Naive thymus-derived CD4-positive, alpha-beta T cell (primary cell): ENCODE measurements around the gene SORCS1. TPM values are rescaled to one million over a fixed set of nuclear protein-coding genes. Genes with fewer than 3 reads are reported as not detected.

ENCODE experiments used
- ATAC-seq: fragments of 150-1000 bp; cut with Tn5 transposase; 2 replicates; pipeline ENCODE4 v1.10.0; 2021; ENCODE audit warnings: mild to moderate bottlenecking, moderate library complexity
- CTCF ChIA-PET: fragments of 350-600 bp; sonication (Branson Sonifier 250); formaldehyde crosslinking; loops from one replicate; lab custom pipeline; 2021; ENCODE audit warnings: antibody characterized with exemption; lab: Charles Lee
- POLR2A ChIA-PET: fragments of 350-600 bp; sonication (Branson Sonifier 250); formaldehyde crosslinking; loops from one replicate; lab custom pipeline; 2021; ENCODE audit warnings: antibody characterized with exemption, inconsistent platforms; lab: Charles Lee
- DNase-seq, 9 donors: peaks; one replicate each; pipeline versions ENCODE4 v3.0.0 to v3.0.0-alpha.2; 2020 to 2022; ENCODE audit warnings: mixed read lengths in 1 of 9
- H3K27ac ChIP-seq: one replicate; pipeline ENCODE4 v1.7.0; 2013; ENCODE audit warnings: mild to moderate bottlenecking, low read depth, low read length, moderate library complexity
- H3K27me3 ChIP-seq, 2 donors: one replicate each; pipeline ENCODE4 v1.7.0; 2013; ENCODE audit warnings: low read length in 2 of 2, mild to moderate bottlenecking in 2 of 2, moderate library complexity in 2 of 2; ENCODE audit not compliant: control insufficient read depth in 2 of 2, insufficient read depth in 2 of 2
- H3K36me3 ChIP-seq, 3 experiments: 1 replicate in 2 of 3; 2 replicates in 1 of 3; pipeline ENCODE4 v1.7.0; 2013; ENCODE audit warnings: low read length in 3 of 3, mild to moderate bottlenecking in 3 of 3, moderate library complexity in 1 of 3; ENCODE audit not compliant: insufficient read depth in 3 of 3, control insufficient read depth in 2 of 3
- H3K4me1 ChIP-seq, 2 donors: one replicate each; pipeline ENCODE4 v1.7.0; 2013; ENCODE audit warnings: low read length in 2 of 2, mild to moderate bottlenecking in 2 of 2, moderate library complexity in 1 of 2; ENCODE audit not compliant: control insufficient read depth in 2 of 2, insufficient read depth in 2 of 2
- H3K4me3 ChIP-seq: 2 replicates; pipeline ENCODE4 v1.7.0; 2013; ENCODE audit warnings: mild to moderate bottlenecking, low read length
- H3K9me3 ChIP-seq, 3 experiments: 1 replicate in 2 of 3; 2 replicates in 1 of 3; pipeline ENCODE4 v1.7.0; 2013; ENCODE audit warnings: low read length in 3 of 3; ENCODE audit not compliant: control insufficient read depth in 2 of 3
- H3K27ac Mint-ChIP-seq, 9 donors: one replicate each; pipeline ENCODE4 v1.8.0; 2020 to 2022; ENCODE audit warnings: mixed read lengths in 9 of 9, mild to moderate bottlenecking in 8 of 9, moderate library complexity in 5 of 9, inconsistent platforms in 2 of 9
- H3K27me3 Mint-ChIP-seq, 5 donors: one replicate each; pipeline ENCODE4 v1.8.0; 2021 to 2022; ENCODE audit warnings: mixed read lengths in 5 of 5, mild to moderate bottlenecking in 1 of 5
- H3K36me3 Mint-ChIP-seq, 5 donors: one replicate each; pipeline ENCODE4 v1.8.0; 2020 to 2022; ENCODE audit warnings: mixed read lengths in 5 of 5, mild to moderate bottlenecking in 3 of 5, inconsistent platforms in 1 of 5
- H3K4me1 Mint-ChIP-seq, 7 donors: one replicate each; pipeline ENCODE4 v1.8.0; 2020 to 2022; ENCODE audit warnings: mixed read lengths in 7 of 7, mild to moderate bottlenecking in 3 of 7, inconsistent platforms in 1 of 7
- H3K4me3 Mint-ChIP-seq, 10 donors: one replicate each; pipeline ENCODE4 v1.8.0; 2020 to 2022; ENCODE audit warnings: mild to moderate bottlenecking in 10 of 10, mixed read lengths in 10 of 10, moderate library complexity in 6 of 10, inconsistent platforms in 2 of 10
- H3K9me3 Mint-ChIP-seq, 11 donors: one replicate each; pipeline ENCODE4 v1.8.0; 2020 to 2022; ENCODE audit warnings: mixed read lengths in 11 of 11, mild to moderate bottlenecking in 4 of 11, inconsistent platforms in 1 of 11, moderate library complexity in 1 of 11
- intact Hi-C, 2 donors: fragments of 100-400 bp; cut with micrococcal nuclease; formaldehyde crosslinking; loops; one replicate each; pipeline ENCODE4 v1.15.1; 2023
- polyA plus RNA-seq, 2 donors: library from polyadenylated mRNA; unstranded; fragments of 300-500 nt; fragmentation: Illumina TruSeq; gene quantifications; one replicate each; pipeline ENCODE4 v1.2.3, GENCODE V29; 2021
- total RNA-seq, 6 experiments: library from RNA in 5 of 6; stranded (reverse) in 5 of 6; gene quantifications; 1 replicate in 5 of 6; 2 replicates in 1 of 6; pipeline ENCODE4 v1.2.3 and lab custom pipeline; 2021 to 2026

SORCS1 gene
- total and polyA plus RNA-seq, 7 experiments from 2014 or later, result not detected

- ChIA-PET CTCF (no interaction called here), POLR2A (no interaction called here)
- Mint-ChIP-seq H3K27me3 (no peaks in the 10 kb centered on the region), H3K27ac (no peak overlapping the region), H3K4me3 (no peak overlapping the region), H3K4me1 (no peaks in the 10 kb centered on the region), H3K36me3 (no peaks in the 10 kb centered on the region), H3K9me3 (peaks cover 0 to 8% (median 4%) of the 10 kb centered on the region in 11 donors)
- no peak overlapping the region for H3K27ac ChIP-seq
- H3K36me3 ChIP-seq, result no peaks in the 10 kb centered on the region
- intact Hi-C loops, result no loop called here
- H3K9me3 ChIP-seq, result no peaks in the 10 kb centered on the region
- no peaks in the 10 kb centered on the region for H3K4me1 ChIP-seq
- DNase-seq, result no peak
- no peak overlapping the region for H3K4me3 ChIP-seq
- ATAC-seq, result no peak
- no peaks in the 10 kb centered on the region for H3K27me3 ChIP-seq
Observed at GRCh38 chr10:107094824-107095522, 69.5 kb downstream of the SORCS1 start.

- no peak overlapping the region for H3K4me3 ChIP-seq
- H3K9me3 Mint-ChIP-seq, result peaks cover 0 to 13% (median 2%) of the 10 kb centered on the region in 11 donors
- H3K36me3 ChIP-seq, result no peaks in the 10 kb centered on the region
- H3K27ac Mint-ChIP-seq, result no peak overlapping the region
- H3K27ac ChIP-seq, result no peak overlapping the region
- ATAC-seq (no peak), DNase-seq (no peak)
- no peaks in the 10 kb centered on the region for H3K27me3 Mint-ChIP-seq
- H3K4me1 Mint-ChIP-seq, result peaks cover 0 to 3% (median 0%) of the 10 kb centered on the region in 7 donors
- H3K36me3 Mint-ChIP-seq, result no peaks in the 10 kb centered on the region
- H3K4me1 ChIP-seq, result no peaks in the 10 kb centered on the region
- no peaks in the 10 kb centered on the region for H3K9me3 ChIP-seq
- ChIA-PET POLR2A (no interaction called here), CTCF (no interaction called here)
- no peak overlapping the region for H3K4me3 Mint-ChIP-seq
- intact Hi-C loops, result no loop called here
- no peaks in the 10 kb centered on the region for H3K27me3 ChIP-seq
Observed at GRCh38 chr10:107092321-107092720, 72.2 kb downstream of the SORCS1 start.

- peaks cover 0 to 3% (median 0%) of the 10 kb centered on the region in 7 donors for H3K4me1 Mint-ChIP-seq
- Histone ChIP-seq H3K4me3 (no peak overlapping the region), H3K9me3 (no peaks in the 10 kb centered on the region), H3K36me3 (no peaks in the 10 kb centered on the region), H3K27ac (no peak overlapping the region), H3K4me1 (no peaks in the 10 kb centered on the region), H3K27me3 (no peaks in the 10 kb centered on the region)
- H3K4me3 Mint-ChIP-seq, result no peak overlapping the region
- POLR2A ChIA-PET, result no interaction called here
- no peaks in the 10 kb centered on the region for H3K36me3 Mint-ChIP-seq
- H3K27me3 Mint-ChIP-seq, result no peaks in the 10 kb centered on the region
- H3K9me3 Mint-ChIP-seq, result peaks cover 0 to 12% (median 1%) of the 10 kb centered on the region in 11 donors
- CTCF ChIA-PET, result no interaction called here
- DNase-seq (no peak), ATAC-seq (no peak)
- H3K27ac Mint-ChIP-seq, result no peak overlapping the region
- intact Hi-C loops, result no loop called here
Observed at GRCh38 chr10:107091126-107091525, 73.4 kb downstream of the SORCS1 start.

DNA sequence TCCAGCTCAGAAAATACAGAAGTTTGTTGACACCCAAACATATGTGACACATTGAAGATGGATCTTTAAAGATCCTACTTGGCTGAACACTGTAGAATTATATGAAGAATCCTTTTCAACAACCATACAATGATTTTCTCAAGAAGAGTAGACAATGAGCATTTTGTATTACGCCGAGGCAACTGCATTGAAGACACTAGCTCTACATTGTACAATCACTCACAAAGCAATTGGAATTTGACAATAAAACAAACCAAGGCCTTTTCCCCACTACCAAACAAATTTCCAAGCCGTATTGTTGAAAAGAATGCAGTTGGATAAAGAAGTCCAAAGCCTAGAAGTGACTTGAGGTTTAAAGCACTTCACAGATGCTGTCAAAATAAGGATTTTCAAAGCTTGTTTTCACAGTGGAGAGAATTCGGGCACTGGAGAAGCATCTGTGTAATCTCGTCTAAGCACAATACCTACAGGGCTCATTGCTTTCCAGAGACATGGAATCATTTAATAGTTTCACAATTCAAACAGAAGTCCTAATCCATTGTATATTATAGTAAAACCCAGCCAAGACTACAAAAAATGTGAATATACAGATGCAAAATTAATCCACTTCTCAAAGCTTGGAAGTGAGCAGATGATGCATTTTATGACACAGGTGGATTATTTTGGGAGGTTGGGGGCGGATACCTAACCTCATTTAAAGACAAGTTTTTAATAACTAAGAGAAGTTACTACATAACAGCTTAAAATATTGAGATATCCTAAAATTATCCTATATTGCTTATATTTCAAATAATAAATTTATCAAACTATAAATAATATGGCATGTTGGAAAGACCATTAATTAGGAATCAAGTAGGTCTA is 78.6 kb downstream of the SORCS1 start:
- intact Hi-C loops, result no loop called here
- no peak for ATAC-seq
- POLR2A ChIA-PET, result no interaction called here

GRCh38 chr10:107083388-107084009 is 81.0 kb downstream of the SORCS1 start:
- ATAC-seq, result no peak
- intact Hi-C loops, result no loop called here
- no peaks in the 10 kb centered on the region for H3K9me3 ChIP-seq
- H3K4me3 Mint-ChIP-seq, result no peak overlapping the region
- no peaks in the 10 kb centered on the region for H3K4me1 ChIP-seq
- no peaks in the 10 kb centered on the region for H3K27me3 ChIP-seq
- H3K36me3 Mint-ChIP-seq, result no peaks in the 10 kb centered on the region
- H3K27ac Mint-ChIP-seq, result no peak overlapping the region
- H3K4me1 Mint-ChIP-seq, result peaks cover 0 to 3% (median 0%) of the 10 kb centered on the region in 7 donors
- no peaks in the 10 kb centered on the region for H3K36me3 ChIP-seq
- H3K27me3 Mint-ChIP-seq, result no peaks in the 10 kb centered on the region
- no peak for DNase-seq
- ChIA-PET CTCF (no interaction called here), POLR2A (no interaction called here)
- no peak overlapping the region for H3K27ac ChIP-seq
- H3K4me3 ChIP-seq, result no peak overlapping the region
- peaks cover 0 to 14% (median 0%) of the 10 kb centered on the region in 11 donors for H3K9me3 Mint-ChIP-seq

More for the DNA sequence above, 78.6 kb downstream of the SORCS1 start:
- Histone ChIP-seq H3K4me3 (no peak overlapping the region), H3K27ac (no peak overlapping the region), H3K4me1 (no peaks in the 10 kb centered on the region), H3K36me3 (no peaks in the 10 kb centered on the region), H3K9me3 (no peaks in the 10 kb centered on the region), H3K27me3 (no peaks in the 10 kb centered on the region)
- CTCF ChIA-PET, result no interaction called here
- Mint-ChIP-seq H3K4me1 (peaks cover 0 to 3% (median 0%) of the 10 kb centered on the region in 7 donors), H3K4me3 (no peak overlapping the region), H3K27me3 (no peaks in the 10 kb centered on the region), H3K36me3 (no peaks in the 10 kb centered on the region), H3K27ac (no peak overlapping the region), H3K9me3 (peaks cover 0 to 13% (median 0%) of the 10 kb centered on the region in 11 donors)
- DNase-seq, result no peak

GRCh38 chr10:107081644-107082043 is 82.9 kb downstream of the SORCS1 start:
- Histone ChIP-seq H3K9me3 (no peaks in the 10 kb centered on the region), H3K4me1 (no peaks in the 10 kb centered on the region), H3K36me3 (no peaks in the 10 kb centered on the region), H3K27me3 (no peaks in the 10 kb centered on the region), H3K27ac (no peak overlapping the region), H3K4me3 (no peak overlapping the region)
- POLR2A ChIA-PET, result no interaction called here
- no peaks in the 10 kb centered on the region for H3K36me3 Mint-ChIP-seq
- CTCF ChIA-PET, result no interaction called here
- H3K4me1 Mint-ChIP-seq, result no peaks in the 10 kb centered on the region
- H3K27ac Mint-ChIP-seq, result no peak overlapping the region
- no peak for DNase-seq
- H3K9me3 Mint-ChIP-seq, result peaks cover 0 to 9% (median 0%) of the 10 kb centered on the region in 11 donors
- ATAC-seq, result no peak
- no peaks in the 10 kb centered on the region for H3K27me3 Mint-ChIP-seq
- H3K4me3 Mint-ChIP-seq, result no peak overlapping the region
- intact Hi-C loops, result no loop called here
